HT-29 (cell line): Measurements from ENCODE around the gene CPSF3. TPM values are rescaled to one million over a fixed set of nuclear protein-coding genes. Genes with fewer than 3 reads are reported as not detected.

Source experiments
- DNase-seq: peaks from one replicate; pipeline ENCODE4 v3.0.0-alpha.2; 2015; ENCODE audit warnings: low spot score
- total RNA-seq: library from RNA; depleted of rRNA; stranded (reverse); fragments of >200 nt; shearing (Covaris generic); gene quantifications from 2 replicates; pipeline ENCODE4 v1.2.3, GENCODE V29; 2014; rRNA removed

The CPSF3 gene
- total RNA-seq = 31.7 and 43.9 TPM in 2 replicates

DNA sequence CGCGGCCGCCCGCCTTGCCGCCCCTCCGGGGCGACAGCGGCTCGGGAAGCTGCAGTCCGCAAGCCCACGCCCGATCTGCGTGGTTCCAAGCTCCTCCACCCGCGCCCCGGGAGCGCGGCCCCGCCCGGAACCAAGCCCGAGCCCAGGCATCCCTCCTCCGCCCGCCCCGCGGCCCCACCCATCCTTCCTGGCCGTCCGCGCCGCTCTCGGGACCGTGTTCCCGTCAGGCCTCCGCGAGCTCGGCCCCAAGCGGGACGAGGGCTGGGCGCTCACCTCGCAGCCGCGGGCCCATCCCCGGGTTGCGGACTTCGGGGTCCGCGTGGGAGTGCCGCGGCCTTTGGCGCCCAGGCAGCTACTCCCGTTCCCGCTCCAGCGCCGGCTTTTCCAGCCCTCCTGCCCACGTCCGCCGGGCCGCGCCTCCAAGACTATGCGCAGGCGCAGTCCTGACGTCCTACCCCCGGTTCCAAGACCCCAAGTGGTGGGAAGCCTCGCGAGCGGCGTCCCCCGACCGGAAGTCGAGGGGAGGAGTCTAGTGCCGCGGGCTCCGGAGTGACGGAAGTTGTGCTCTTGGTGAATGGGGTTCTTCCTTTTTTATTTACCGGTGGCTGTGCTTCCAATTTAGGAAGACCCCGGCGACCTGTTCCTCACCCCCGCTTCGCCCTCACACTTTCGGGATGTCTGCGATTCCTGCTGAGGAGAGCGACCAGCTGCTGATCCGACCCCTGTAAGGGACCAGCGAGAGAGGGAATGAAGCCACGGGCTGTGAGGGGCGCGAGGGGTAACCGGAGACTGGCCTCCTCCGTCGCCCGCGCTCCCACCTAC, at the start of gene CPSF3, which contains the start of gene ITGB1BP1:
Gene CPSF3, plus strand, starts transcription at position 555 of the 822 bp plus-strand sequence. Its CDS starts 120 bp downstream, at position 675.
Gene ITGB1BP1, minus strand, starts transcription at position 429 of the 822 bp plus-strand sequence. CDS start 4,831 bp downstream, outside the sequence.
- peak; percentile 98 for DNase-seq

DNA sequence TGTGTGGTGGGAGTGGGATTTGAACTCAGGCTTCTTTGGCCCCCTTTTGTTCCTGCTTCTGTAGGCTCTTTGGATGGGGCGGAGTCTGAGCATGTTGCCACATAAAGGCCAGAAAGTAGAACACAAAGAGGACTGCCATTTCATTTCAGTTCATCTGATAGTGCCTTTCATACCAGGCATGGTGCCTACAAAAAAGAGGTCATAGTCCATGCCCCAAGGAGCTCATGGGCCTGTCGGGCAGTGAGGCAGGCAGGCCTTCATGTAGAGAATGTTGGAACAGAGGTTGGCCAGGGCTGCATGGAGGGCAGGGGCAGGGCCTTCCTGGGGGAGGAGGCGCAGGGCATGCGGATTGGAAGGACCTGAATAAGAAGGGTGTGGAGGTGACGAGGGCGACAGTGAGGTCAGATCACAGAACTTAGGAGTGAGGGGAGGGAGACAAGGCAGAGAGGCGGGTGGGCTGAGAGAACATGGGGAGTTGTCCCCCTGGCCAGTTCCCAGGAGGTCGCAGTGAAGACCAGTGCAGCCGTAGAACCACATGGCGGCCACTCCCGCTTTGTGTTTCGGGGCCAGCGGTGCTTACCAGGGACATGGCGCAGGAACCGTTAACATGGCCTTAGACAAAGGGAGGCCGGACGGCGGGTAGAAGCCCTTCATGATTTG, 49.3 kb upstream of the CPSF3 start:
- no peak for DNase-seq

DNA sequence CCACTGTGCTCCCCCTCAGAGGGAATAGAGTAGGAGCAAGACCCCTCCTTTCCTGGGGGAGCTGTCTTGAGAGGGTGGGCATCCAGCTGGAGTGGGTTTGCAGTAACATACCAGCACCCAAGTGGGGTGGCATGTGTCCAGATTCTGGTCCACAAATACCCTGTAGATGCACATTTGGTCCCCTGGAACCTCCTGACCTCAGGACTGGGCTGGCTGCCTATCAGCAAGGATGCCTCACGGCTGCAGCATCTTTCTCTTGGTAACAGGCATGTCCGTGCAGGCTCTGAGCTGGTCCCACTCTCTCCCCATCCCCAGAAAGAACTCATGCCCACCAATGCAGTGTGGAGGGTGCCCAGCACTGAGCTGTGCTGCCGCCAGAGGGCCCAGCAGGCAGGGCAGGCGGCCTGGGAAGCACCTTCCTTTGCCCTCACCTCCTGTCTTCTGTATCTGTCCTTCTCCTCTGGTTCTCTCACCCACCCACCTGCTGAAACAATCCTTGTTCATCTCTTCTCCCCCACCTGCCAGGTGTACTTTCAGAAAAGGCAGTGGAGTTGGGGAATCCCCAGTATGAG, 47.5 kb upstream of the CPSF3 start:
- DNase-seq = no peak

DNA sequence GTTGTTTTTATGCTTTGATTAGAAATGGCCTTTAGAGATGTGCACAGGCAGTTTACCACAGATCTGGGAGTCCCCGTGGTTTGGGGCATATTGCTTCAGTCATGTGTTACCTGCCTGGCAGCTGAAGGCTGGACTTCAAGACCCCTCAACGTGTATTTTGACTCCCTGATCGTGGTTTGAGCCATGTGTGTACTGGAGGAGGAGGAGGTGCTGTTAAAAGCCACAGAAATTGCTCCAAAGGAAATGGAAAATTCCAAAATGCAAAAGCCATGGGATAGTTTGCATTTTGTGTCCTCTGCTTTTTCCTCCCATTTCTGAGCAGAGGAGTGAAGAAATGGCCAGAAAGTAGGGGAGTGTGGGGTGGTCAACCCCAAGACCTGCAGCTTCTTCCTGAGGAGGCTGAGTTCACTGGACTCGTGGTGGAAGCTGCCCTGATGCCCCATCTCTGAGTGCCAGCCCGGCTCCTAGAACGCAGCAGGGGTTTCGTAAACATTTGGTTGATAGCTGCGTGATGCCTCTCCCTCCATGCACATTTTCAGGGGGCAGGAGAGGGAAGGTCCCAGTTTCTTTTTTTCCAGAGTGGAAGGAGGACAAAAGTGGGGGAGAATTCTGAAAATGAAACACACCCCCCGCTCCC, 45.9 kb upstream of the CPSF3 start:
- no peak for DNase-seq

DNA sequence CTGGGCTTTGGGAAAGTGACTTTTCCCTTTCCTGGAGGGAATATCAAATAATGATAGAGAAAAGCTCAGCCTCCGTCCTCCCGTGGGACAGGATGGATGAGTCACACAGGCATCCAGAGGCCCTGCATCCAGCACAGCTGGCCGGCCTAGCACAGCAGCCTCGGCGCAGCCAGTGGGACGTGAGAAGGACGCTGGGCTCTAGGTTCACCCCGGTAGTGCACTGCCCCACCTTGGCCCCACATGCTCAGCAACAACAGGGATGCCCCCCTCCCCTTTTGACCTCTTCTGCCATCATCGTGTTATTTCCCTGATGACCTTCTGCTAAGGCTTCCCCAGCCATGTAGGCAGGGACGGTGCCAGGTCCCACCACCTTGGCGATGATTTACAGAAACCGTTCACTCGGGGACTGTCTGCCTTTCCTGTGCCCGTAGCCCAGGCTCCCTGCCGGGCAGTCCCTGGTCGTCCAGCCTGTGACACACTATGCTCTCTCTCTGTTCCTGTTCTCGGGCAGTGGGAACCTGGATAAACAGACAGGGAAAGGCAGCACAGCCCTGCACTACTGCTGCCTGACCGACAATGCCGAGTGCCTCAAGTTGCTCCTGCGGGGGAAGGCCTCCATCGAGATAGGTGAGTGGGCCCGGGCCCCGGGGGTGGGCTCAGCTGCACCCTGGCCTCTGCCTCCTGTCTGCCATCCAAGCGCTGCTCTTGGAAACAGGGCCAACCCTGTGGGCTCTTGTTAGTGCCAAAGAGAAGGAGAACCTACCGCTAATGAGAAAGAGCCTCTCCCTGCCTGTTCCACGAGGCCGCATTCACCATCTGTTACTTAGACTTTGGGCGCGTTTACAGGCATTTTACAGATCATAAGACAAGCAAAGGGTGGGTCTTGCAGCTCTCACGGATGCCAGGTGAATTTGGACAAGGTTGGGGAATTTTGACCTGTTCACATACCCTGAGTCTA, 44.7 kb upstream of the CPSF3 start:
- no peak for DNase-seq

DNA sequence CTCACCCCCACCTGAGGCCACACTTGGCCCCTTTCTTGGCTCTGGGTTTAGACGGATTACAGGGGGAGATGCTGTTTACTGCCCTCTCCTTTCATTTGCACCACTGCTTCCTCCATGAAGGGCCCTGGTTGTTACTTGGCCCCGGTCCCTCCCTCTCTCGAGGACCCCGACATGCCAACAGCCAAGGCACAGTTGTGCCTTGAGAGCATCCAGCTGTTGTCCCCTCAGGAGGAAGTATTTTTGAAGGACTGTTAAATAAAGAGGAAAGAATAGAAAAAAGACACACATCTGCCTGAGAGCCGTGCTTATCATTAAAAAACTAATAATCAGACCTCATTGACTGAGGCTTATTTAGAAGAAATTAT, 44.1 kb upstream of the CPSF3 start:
- no peak for DNase-seq

DNA sequence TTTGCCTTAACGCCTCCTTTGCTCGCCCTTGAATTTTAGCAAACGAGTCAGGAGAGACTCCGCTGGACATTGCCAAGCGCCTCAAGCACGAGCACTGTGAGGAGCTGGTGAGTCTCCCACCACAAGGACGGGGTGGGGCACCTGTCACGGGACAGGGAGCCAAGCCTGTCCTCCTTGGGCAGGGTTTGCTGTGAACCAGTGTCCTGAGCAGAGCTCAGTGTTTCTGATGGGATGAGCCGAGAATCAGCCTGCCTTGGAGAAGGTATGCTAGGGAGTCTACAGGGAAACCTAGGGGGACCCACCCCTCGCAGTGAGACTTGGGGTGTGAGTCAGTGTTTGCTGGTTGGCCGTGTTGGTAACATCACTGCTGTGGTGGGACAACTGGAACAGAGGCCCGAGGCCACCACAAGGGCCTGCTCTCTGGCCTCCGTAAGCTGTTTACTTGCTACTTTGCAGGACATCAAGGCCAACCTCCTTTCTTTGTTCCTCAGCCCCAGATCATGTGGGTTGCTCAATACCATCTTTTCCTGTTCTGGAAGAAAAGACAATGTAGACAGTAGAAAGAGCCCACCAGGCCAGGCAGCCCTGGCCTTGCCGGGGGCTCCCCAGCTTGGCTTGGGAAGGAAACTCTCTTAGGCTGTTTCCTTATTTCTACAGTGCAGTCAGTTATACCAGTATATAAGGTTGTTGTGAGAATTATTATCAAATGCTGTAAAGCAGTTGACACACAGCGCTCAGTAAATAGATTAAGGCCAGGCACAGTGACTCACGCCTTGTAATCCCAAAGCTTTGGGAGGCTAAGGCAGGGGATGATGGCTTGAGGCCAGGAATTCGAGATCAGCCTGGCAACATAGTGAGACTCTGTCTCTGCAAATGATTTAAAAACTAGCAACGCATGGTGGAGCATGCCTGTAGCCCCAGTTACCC, 42.5 kb upstream of the CPSF3 start:
- no peak for DNase-seq

DNA sequence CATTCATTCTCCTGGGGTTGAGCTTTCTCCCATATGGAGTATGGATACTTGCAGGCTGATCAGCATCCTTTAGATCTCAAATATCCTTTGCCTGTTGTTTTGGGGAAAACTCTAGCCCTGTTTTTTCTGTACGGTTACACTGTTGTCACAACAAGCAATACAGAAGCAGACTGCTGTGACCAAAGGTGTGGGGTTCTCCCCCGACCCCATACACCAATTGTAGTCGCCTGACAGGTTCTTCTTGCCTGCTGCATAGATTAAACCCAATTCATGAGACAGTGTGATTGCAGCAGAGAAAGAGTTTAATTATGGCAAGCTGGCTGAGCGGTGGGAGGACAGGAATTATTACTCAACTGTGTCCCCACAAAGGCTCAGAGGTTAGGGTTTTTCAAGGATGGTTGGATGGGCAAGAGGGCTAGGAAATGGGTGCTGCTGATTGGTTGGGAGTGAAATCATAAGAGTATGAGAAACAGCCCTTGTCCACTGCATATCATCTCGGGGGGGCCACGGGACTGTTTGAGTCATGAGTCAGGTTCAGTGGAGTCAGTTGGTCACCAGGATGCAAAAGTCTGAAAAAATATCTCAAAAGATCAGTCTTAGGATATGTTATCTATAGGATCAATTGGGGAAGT, 40.7 kb upstream of the CPSF3 start:
- no peak for DNase-seq

DNA sequence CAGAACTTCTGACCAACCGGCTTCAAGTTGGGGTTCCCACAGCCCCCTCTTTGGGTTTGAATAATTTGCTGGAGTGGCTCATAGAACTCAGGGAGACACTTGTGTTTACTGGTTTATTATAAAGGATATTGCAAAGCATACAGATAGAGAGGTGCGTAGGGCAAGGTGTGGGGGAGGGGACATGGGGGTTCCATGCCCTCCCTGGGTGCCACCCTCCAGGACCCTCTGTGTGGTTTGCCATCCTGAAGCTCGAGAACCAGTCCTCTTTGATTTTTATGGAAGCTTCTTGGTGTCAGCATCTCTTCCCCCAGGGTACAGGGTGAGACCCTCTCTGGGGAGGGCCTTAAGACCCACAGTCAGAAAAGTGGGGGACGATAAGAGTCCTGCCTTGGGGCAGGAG, 38.9 kb upstream of the CPSF3 start:
- no peak for DNase-seq

DNA sequence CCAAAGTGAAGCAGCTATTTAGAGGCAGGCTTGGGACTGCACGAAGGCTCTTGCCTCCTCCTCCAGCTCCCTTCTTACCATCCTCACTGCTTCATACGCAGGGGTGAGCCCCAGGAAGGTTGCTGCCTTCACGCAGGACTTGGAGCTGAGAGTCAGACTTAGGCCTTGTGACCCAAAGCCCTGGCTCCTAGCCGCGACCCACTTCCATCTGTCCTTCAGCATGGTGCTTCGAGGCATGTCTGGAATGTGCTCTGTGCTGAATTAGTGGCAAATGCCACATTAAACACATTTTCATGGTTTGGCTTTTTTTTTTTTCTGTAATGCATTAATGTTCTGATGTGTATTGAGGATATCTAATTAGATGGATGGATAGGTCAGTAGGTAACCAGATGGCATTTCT, 37.6 kb upstream of the CPSF3 start:
- DNase-seq = no peak

DNA sequence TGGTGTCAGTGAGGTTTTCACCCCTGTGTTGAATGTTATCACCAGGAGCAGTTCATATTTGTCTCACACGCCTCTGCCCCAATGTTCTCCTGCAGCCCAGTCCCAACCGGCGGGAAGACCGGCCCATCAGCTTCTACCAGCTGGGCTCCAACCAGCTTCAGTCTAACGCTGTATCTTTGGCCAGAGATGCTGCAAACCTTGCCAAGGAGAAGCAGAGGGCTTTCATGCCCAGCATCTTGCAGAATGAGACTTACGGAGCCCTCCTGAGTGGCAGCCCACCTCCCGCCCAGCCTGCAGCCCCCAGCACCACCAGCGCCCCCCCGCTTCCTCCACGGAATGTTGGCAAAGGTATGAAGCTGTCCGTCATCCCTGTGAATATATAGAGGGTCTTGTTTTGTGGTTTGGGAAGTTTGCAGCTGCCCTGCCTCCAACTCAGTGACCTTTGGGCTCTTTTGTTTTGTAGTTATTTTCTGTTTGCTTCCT, 35.2 kb upstream of the CPSF3 start:
- no peak for DNase-seq

DNA sequence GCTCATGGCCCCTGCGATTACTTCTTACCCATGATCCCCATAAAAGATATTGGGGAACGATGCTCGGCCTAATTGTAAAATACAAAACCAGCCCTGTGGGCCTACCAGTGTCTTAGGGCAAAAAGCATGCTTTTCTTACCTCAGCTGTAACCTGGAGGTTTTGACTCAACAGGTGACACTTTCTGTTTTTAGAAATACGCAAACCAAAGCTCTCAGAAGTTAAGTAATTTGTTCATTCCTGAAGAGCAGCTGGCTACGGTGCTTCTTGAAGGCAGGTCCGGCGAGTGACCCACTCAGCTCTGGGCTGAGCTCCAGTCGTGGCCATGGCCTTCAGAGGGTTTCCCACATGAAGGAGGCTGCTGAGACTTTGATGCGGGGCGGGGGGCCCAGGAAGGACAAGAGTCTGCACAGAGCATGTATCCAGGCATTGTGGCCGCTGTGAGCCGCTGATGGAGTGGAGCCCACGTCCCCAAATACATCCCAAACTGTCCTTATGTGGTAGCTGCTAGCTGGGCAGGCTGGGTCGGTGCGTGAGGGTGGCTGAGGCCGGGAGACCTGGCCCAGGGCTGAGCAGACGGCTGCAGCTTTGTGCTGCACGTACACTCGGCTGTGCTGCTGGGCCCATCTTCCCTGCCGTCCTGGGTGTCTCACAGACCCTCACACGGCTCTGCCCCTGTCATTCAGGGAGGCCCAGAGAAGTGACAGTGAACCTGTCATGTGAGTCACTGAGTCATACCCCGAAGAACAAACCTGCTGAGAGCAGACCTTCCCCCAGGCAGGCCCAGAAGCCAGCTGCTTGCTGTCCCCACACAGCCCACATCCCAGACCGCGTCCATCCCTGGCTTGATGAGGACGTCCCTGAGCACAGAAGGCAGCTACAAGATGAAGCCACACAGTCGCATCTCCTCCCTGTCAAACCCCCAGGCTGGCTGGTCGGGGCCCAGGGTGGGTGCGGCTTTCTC, 34.2 kb upstream of the CPSF3 start:
- no peak for DNase-seq

DNA sequence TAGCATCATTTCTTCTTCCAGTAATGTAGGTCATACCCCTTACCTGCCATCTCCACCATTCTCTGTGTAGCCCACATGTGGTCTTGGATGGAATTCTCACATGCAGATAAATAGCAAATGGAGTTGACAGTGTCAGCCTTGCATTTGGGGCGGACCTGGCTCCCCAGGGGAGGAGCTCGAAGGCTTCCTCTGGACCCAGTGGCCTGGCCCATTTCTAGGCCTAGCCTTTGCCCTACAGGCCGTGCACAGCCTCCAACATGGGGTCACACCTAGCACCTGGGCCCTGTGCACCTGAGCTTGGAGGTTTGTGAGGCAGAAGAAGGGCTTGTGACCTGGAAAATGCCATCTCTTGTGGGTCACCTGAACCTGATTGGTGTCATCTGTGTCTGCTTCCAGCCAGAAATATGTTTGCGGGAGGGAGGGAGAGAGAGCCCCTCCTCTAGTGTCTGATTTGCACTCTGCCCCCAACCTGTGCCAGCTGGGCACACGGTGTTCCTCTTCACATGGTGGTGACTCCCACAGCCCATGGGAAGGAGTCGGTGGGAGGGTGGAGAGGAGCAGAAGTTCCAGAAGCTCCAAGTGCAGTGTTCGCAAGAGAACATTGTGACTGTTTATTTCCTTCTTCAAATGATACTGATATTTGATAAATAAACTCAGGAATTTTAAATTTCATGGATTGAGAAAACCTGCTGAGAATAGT, 33.2 kb upstream of the CPSF3 start:
- DNase-seq = no peak

DNA sequence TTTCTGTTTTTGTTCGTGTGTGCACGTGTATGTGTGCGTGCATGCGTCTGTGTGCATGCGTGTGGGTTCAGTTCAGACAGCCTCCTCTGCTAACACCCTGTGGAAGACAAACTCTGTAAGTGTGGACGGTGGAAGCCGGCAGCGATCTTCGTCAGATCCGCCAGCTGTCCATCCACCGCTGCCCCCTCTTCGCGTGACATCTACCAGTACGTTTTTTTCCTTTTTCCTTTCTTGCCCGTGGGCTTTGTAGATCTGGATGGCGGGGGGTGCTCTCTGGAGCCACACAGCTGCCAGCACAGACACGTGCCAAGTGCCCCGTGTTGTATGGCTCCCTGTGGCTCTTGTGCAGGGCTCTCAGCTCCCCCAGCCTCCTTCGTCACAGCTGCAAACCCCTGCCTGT, 32.5 kb upstream of the CPSF3 start:
- no peak for DNase-seq

DNA sequence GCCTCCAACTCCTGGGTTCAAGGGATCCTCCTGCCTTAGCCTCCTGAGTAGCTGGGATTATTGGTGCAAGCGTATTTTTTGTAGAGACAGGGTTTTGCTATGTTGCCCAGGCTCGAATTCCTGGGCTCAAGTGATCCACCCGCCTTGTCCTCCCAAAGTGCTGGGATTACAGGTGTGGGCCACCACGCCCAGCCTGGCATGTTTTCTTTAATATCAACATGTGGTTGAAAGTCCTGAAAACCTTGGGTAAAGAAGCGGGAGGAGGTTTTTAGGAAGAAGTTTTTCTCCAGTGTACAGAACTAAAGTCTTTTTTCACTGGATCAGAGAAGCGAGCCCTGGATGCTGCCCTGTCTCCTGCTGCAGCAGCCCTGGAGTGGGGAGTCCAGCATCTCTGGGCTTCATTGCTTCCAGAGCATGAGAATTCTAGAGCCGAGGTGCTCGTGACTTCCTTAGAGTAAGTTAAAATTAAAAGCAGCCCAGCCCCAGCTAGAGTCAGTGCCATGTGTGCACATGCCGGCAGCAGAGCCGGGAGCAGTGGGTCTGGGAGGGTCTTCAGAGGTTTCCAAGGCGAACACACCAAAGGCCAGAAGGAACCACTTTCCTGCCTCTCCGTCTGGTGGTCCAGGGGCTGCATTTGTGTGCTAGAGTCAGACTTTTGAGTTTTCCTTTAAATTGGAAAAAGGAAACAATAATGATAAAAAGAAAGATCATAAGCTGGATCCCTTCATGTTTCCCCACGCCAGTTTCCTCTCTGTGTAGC, 31.3 kb upstream of the CPSF3 start:
- DNase-seq = no peak

DNA sequence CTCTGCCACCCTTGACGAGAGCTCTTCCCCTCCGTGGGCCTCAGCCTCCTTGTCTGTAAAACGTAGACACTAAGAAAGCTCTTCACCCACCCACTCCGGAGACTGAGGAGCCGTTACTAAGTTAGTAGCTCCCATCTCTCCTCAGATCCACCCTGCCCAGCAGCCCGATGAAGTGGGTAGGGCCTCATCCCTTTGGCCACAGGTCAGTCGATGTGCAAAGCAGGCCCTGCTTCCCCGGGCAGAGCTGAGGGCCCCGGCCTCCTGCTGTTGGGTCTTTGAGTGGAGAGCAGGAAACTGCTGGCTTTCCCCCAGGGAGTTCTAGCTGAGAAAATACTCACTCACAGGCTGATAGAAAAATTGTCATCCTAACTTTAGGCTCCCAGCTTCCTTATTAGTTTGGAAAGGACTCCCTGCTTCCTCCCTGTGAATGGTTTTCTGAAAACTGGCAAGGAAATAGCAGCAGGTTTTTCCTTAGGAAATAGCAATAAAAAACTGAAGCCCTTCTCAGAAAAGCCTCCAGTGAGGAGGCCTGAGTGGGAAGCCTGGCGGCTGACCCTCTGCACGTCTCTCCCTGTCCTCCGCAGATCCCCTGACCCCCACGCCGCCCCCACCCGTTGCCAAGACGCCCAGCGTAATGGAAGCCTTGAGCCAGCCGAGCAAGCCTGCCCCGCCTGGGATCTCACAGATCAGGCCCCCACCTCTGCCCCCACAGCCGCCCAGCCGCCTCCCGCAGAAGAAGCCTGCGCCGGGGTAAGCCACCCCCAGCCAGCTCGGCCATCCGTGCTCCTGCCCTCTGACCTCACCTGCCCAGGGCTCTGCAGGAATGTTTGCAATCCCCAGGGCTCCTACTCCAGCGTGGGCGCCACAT, 30.3 kb upstream of the CPSF3 start:
- no peak for DNase-seq
